Lower leg skin (tissue), 3 donors: ENCODE data around the gene MED9.

ENCODE experiments used
- CTCF ChIP-seq, 3 donors: fragments of 450-650 bp; IDR thresholded peaks; one replicate each; pipeline ENCODE4 v1.5.1; 2016; ENCODE audit warnings: antibody characterized with exemption in 3 of 3, mild to moderate bottlenecking in 3 of 3, moderate library complexity in 2 of 3
- POLR2A ChIP-seq, 2 donors: fragments of 450-650 bp; IDR thresholded peaks; one replicate each; pipeline ENCODE4 v1.6.1; 2016 to 2017; ENCODE audit warnings: antibody characterized with exemption in 2 of 2, mild to moderate bottlenecking in 1 of 2, moderate library complexity in 1 of 2

DNA sequence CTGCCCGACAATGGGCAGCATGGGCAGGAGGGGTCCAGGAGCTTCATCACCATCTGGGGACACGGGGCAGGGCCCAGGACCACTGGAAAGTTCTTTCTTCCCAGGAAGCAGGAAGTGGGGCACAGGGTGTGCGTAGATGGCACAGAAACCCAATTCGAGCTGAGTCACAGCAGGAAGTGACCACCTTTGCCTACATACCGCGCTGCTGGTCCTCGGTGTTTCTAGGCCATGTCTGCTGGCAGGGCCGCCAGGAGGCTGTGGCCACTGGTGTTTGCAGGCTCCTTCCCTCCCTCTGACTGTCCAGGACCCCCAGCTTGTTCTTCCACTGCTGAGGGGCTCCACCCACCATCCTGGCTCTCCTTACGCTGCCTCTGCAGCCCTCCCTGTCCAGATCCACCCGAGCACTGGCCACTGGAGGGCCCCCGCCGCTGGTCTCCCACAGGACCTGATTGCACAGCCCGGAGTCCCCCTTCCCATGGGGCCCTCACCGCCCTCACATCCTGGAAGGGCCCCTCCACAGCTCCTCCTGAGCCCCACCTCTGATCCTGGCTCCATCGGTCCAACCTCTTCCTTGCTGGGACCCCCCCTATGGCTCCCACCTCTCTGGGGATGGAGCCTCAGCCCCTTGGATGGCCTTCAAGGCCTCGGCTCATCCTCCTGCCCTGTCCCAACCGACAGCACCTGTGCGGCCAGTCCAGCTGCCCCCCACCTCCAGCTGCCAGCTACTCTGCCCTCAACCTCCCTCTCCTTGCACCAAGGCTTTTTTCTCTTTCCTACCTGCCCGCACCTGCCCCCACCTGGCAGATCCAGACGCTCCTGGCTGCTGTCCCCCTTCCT is 33.9 kb downstream of the MED9 start:
- no peak for TF ChIP-seq CTCF (IDR thresholded peaks at IDR 0.05)
- TF ChIP-seq POLR2A (IDR thresholded peaks at IDR 0.05), result no peak
